Epithelial cell of proximal tubule (primary cell): ENCODE results near the gene HMGA1. TPM values are rescaled to one million over a fixed set of nuclear protein-coding genes. Genes with fewer than 3 reads are reported as not detected.
"Not testable (repeated sequence)": the region's sequence is repeated elsewhere in the genome, so short reads cannot be mapped to it uniquely, and the experiment has no call there.

Source experiments
- DNase-seq: peaks from one replicate; pipeline ENCODE4 v3.0.0-alpha.2; 2011; ENCODE audit warnings: low read depth
- H3K4me3 ChIP-seq: 2 replicates; pipeline ENCODE4 v1.5.1; 2011; ENCODE audit warnings: low read depth, mild to moderate bottlenecking, low read length
- CTCF ChIP-seq: conservative IDR thresholded peaks from 2 replicates; pipeline ENCODE4 v1.5.1; 2012; ENCODE audit warnings: low read depth, mild to moderate bottlenecking, low read length
- total RNA-seq: library from RNA; depleted of rRNA; stranded (reverse); fragments of >200 nt; gene quantifications from 2 replicates; pipeline ENCODE4 v1.2.3, GENCODE V29; 2015

Gene HMGA1
- total RNA-seq, 1 donor from 2014 or later = 949 TPM

- DNase-seq = no peak
- H3K4me3 ChIP-seq = no peak overlapping the region
- no peak for TF ChIP-seq CTCF
Measured at GRCh38 chr6:34259529-34260069, 22.9 kb downstream of the HMGA1 start.

GRCh38 chr6:34260576-34261267 lies 24.0 kb downstream of the HMGA1 start:
- TF ChIP-seq CTCF = no peak
- no peak for DNase-seq

GRCh38 chr6:34263484-34263883 lies 26.8 kb downstream of the HMGA1 start:
- DNase-seq, H3K4me3 ChIP-seq: not testable (repeated sequence)

More at GRCh38 chr6:34260576-34261267, 24.0 kb downstream of the HMGA1 start:
- H3K4me3 ChIP-seq = no peak overlapping the region

DNA sequence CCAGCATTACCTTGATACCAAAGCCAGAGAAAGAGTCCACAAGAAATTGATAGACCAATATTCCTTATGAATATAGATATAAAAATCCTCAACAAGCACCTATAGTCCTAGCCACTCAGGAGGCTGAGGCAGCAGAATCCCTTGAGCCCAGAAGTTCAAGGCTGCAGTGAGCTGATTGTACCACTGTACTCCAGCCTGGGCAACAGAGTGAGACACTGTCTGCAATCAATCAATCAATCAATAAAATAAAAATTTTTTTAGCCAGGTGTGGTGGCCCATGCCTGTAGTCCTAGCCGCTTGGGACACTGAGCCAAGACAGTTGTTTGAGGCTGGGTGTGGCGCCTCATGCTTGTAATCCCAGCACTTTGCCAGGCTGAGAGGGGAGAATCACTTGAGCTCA lies 31.1 kb downstream of the HMGA1 start:
- DNase-seq = no peak
- H3K4me3 ChIP-seq = no peak overlapping the region
- no peak for TF ChIP-seq CTCF

GRCh38 chr6:34269132-34269531 lies 32.5 kb downstream of the HMGA1 start:
- H3K4me3 ChIP-seq, DNase-seq: not testable (repeated sequence)

GRCh38 chr6:34269658-34270341 lies 33.1 kb downstream of the HMGA1 start:
- not testable (repeated sequence) for H3K4me3 ChIP-seq, DNase-seq

DNA sequence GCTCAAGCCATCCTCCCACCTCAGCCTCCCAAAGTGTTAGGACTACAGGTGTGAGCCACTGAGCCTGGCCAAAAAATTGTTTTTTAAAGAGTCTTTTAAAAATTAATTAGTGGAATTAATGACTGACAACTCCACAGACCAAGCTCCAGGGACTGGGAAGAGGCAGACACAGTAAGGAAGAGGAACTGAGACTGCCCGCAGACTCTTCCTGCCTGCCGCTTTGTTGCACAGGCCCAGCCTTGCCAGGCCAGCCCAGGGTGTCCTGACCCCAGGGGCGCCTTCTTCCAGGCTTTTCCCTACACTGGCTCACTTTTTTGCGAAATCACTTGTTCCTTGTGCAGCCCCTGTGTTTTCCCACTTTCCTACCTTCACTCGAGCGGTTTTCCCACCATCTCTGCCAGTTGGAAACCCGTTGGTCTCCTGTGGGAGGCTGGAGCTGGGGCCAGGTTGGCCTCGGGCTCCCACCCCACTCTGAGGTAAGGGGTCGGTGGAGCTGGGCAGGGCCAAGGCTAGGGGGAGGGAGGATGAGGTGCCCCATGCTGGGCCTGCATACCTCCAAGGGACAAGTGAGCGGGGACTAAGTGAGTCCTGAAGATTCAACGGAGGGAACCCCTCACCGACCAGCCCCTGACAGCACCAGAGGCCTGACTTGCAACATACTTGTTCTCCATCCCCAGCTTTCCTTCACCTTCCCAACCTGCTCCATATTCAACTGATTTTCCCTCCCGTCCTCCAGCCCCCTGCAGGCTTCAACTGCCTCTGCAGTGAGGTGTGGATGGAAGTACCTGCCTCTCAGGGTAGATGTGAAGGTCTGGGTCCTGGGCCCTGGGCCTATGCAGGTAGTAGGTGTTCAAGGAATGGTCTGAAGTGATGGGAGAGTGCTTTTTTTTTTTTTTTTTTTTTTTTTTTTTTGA lies 35.6 kb downstream of the HMGA1 start:
- H3K4me3 ChIP-seq = no peak overlapping the region
- DNase-seq = no peak
- TF ChIP-seq CTCF = peak; percentile 23

GRCh38 chr6:34273242-34273805 lies 36.7 kb downstream of the HMGA1 start:
- TF ChIP-seq CTCF = no peak
- H3K4me3 ChIP-seq = no peak overlapping the region
- DNase-seq = no peak
